Left ventricle myocardium inferior (tissue), 1 donor: Measurements from ENCODE around the gene GOLT1A. TPM values are rescaled to one million over a fixed set of nuclear protein-coding genes. Genes with fewer than 3 reads are reported as not detected.

ENCODE experiments used
- DNase-seq: peaks from one replicate; pipeline ENCODE4 v3.0.0-alpha.2; 2020
- H3K27ac ChIP-seq: fragments of 200-600 bp; replicated peaks from 2 replicates; pipeline ENCODE4 v1.8.0; 2021
- H3K27me3 ChIP-seq: fragments of 200-600 bp; 2 replicates; pipeline ENCODE4 v1.8.0; 2021; ENCODE audit warnings: low read depth
- H3K36me3 ChIP-seq: fragments of 200-600 bp; 2 replicates; pipeline ENCODE4 v1.8.0; 2021
- H3K4me1 ChIP-seq: fragments of 200-600 bp; 2 replicates; pipeline ENCODE4 v1.8.0; 2021
- H3K4me3 ChIP-seq: fragments of 200-600 bp; 2 replicates; pipeline ENCODE4 v1.8.0; 2021; ENCODE audit warnings: mild to moderate bottlenecking, moderate library complexity
- H3K9me3 ChIP-seq: fragments of 200-600 bp; replicated peaks from 2 replicates; pipeline ENCODE4 v1.8.0; 2021
- CTCF ChIP-seq: fragments of 200-600 bp; IDR thresholded peaks from 2 replicates; pipeline ENCODE4 v1.8.0; 2021; ENCODE audit warnings: antibody characterized with exemption, mild to moderate bottlenecking, borderline replicate concordance
- intact Hi-C: fragments of 100-400 bp; cut with micrococcal nuclease; formaldehyde crosslinking; loops from one replicate; pipeline ENCODE4 v1.11.0; 2022
- total RNA-seq: library from RNA; stranded (reverse); fragmentation: NEBNext Ultra II Directional; extraction: Animal tissue kit (Norgen Biotek cat#: 25700); gene quantifications from one replicate; pipeline ENCODE4 v1.2.1, GENCODE V29; 2021
- donor health status: DM: no; HTN: yes; CAD: no; lungs with severe emphysema.

Gene GOLT1A
- total RNA-seq, 1 donor from 2014 or later = not detected

- Histone ChIP-seq H3K36me3 (no peaks in the 10 kb centered on the region), H3K27ac (no peak overlapping the region), H3K27me3 (peaks cover 54% of the 10 kb centered on the region), H3K4me1 (peaks cover 12% of the 10 kb centered on the region), H3K9me3 (no peaks in the 10 kb centered on the region), H3K4me3 (no peak overlapping the region)
- DNase-seq = no peak
- intact Hi-C loops = no loop called here
- TF ChIP-seq CTCF = no peak
These were observed 27.2 kb downstream of the GOLT1A start for GRCh38 chr1:204186597-204186996.

GRCh38 chr1:204181116-204181515 is 32.7 kb downstream of the GOLT1A start:
- Histone ChIP-seq H3K27ac (no peak overlapping the region), H3K36me3 (no peaks in the 10 kb centered on the region), H3K4me3 (no peak overlapping the region), H3K4me1 (no peaks in the 10 kb centered on the region), H3K27me3 (peaks cover 40% of the 10 kb centered on the region), H3K9me3 (no peaks in the 10 kb centered on the region)
- intact Hi-C loops = no loop called here
- TF ChIP-seq CTCF = no peak
- DNase-seq = no peak

- H3K27ac ChIP-seq = no peak overlapping the region
- H3K36me3 ChIP-seq = no peaks in the 10 kb centered on the region
- peaks cover 44% of the 10 kb centered on the region for H3K27me3 ChIP-seq
- intact Hi-C loops = no loop called here
- no peaks in the 10 kb centered on the region for H3K4me1 ChIP-seq
- H3K9me3 ChIP-seq = no peaks in the 10 kb centered on the region
- TF ChIP-seq CTCF = no peak
- no peak overlapping the region for H3K4me3 ChIP-seq
- no peak for DNase-seq
These were observed 33.7 kb downstream of the GOLT1A start for GRCh38 chr1:204180133-204180532.

GRCh38 chr1:204178487-204179281 is 35.1 kb downstream of the GOLT1A start:
- Histone ChIP-seq H3K4me1 (no peaks in the 10 kb centered on the region), H3K27me3 (peaks cover 58% of the 10 kb centered on the region), H3K9me3 (no peaks in the 10 kb centered on the region), H3K27ac (no peak overlapping the region), H3K4me3 (no peak overlapping the region), H3K36me3 (no peaks in the 10 kb centered on the region)
- intact Hi-C loops = no loop called here
- TF ChIP-seq CTCF = no peak
- no peak for DNase-seq

- no peak overlapping the region for H3K4me3 ChIP-seq
- H3K27me3 ChIP-seq = peaks cover 59% of the 10 kb centered on the region
- no peaks in the 10 kb centered on the region for H3K36me3 ChIP-seq
- H3K27ac ChIP-seq = no peak overlapping the region
- no peak for DNase-seq
- intact Hi-C loops = no loop called here
- H3K9me3 ChIP-seq = no peaks in the 10 kb centered on the region
- H3K4me1 ChIP-seq = no peaks in the 10 kb centered on the region
- no peak for TF ChIP-seq CTCF
These were observed 36.7 kb downstream of the GOLT1A start for GRCh38 chr1:204177133-204177532.
